NOMO-1 treated with dmso at 0.1 percent for 144 hours (cell line): ENCODE measurements around the gene OXSR1.
"Not testable (repeated sequence)": the region's sequence is repeated elsewhere in the genome, so short reads cannot be mapped to it uniquely, and the experiment has no call there.

Source experiments
- DNase-seq: peaks from one replicate; lab custom pipeline; 2025; ENCODE audit not compliant: unreplicated experiment; lab: John Stamatoyannopoulos, UW

OXSR1 gene

DNA sequence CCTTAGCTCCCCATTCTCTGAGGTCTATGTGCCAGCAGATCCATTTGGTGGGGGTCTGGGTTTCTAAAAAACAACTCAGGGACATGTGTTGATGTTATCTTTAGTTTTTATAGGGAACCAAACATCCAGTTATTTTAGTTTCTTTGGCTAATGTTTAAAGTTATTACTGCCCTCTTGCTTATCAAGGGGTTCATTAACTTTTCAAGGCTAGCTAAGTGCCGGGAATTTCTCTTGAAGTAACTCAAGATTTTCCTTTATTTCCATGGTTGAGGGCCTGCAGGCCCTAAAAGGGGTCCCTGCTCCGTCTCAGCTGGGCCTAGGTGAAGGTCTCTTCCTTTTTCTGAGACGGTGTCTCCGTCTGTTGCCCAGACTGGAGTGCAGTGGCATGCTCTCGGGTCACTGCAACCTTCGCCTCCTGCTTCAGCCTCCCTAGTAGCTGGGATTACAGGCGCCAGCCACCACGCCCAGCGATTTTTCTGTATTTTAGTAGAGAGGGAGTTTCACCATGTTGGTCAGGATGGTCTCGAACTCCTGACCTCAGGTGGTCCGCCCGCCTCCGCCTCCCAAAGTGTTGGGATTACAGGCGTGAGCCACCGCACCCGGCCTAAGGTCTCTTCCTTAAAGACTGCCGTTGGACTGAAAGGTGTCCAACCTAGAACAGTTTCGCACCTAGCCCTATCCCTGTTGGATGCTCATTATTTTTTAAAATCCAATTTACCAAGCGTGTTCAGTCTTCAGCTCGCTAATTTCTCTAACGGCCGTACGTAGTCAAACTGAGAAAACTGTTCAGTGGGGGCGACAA lies 1.3 kb upstream of the OXSR1 start:
- no peak for DNase-seq

DNA sequence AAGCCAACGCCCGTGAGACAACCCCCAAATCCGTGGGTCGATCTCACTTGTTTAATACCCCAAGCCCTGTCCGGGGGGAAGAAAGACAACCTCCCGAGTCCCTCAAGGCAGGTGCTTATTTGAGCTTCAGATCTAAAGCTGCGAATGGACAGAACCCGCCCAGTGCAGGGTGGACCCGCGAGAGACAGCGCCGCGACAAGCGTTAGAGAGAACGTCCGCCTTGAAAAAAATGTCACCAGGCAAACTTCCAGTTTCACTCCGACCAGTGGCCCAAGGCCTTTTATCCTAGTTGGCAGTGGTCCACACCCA lies 740 bp upstream of the OXSR1 start:
- no peak for DNase-seq

DNA sequence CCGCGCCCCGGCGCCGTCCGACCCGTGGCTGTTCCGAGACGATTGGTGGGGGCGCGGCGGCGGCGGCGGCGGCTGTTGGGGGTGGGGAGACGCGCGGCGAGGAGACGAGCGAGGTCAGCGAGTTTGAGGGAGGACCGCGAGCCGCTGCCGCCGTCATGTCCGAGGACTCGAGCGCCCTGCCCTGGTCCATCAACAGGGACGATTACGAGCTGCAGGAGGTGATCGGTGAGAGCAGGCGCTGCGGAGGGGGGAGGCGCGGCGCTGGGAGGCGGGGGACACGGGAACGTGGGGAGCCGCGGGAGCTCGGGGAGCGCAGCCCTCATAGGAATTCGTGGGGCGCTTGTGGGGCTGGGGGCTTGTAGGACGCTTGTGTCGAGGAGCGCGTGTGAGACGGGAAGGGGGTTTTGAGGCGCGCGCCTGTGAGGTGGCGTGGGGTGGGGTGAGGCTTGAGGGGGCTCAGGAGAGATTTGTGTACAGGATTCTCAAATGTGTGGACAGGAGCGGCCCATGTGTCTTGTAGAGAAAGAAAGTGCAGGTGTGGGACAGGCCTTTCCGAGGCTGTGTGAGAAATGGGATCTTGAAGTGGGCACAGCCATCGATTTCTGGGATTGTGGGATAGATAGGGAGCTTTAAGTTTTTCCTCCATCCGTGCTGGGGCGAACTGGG lies 518 bp downstream of the OXSR1 start:
- no peak for DNase-seq

DNA sequence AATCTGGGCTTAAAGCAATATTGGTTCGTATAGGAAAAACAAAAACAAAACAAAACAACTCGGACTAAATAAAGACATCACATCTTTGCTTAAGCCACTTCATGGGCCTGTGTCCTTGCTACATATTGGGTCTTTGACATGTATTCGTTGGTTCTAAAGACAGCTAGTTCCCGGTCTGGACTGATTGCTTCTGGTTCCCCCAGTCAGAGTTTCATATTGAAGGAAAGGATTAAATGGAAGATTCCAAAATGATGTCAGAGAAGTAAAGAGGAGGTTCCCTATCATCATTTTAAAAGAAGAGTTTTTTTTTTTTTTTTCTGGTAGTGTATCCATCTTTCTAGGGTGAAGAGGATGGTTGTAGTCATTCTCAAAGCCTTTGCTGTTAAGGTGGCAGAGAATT lies 2.3 kb downstream of the OXSR1 start:
- no peak for DNase-seq

DNA sequence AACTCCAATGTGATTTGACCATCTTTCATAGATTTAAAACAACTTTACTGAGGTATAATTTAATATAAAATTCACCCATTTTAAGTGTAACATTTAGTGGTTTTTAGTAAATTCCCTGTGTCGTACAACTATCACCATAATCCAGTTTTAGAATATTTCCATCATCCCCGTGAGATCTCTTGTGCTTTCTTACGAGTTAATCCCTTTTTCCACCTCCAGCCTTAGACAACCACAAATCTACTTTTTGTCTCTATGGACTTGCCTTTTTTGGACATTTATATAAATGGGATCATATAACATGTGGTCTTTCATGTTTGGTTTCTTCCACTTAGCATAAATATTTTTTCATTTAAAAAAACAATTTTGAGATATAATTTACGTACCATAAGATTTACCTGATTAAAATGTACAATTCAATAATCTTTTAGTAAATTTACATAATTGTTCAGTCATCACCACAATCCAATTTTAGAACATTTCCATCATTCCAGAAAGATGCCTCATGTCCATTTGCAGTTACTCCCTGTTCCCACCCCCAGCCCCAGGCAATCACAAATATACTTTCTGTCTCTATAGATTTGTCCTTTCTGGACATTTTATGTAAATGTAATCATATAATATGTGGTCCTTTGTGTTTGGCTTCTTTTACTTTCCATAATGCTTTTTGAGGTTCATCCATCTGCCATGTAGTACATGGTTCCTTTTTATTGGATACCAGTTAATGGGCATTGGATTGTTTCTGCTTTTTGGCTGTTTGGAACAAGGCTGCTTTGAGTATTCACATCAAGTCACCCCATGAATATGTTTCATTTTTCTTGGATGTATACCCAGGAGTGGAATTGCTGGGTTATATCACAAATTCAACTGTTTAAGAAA lies 3.1 kb downstream of the OXSR1 start:
- DNase-seq: no peak

DNA sequence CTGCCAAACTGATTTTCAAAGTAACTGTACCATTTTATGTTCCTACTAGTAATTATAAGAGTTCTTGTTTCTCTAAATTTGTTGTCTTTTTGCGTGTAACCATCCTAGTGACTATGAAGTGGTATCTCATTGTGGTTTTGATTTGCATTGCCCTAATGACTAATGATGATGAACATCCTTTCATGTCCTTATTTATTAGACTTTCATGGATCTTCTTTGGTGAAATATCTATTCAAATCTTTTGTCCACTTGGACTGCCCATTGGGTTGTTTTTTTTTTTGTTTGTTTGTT lies 3.6 kb downstream of the OXSR1 start:
- DNase-seq: no peak

DNA sequence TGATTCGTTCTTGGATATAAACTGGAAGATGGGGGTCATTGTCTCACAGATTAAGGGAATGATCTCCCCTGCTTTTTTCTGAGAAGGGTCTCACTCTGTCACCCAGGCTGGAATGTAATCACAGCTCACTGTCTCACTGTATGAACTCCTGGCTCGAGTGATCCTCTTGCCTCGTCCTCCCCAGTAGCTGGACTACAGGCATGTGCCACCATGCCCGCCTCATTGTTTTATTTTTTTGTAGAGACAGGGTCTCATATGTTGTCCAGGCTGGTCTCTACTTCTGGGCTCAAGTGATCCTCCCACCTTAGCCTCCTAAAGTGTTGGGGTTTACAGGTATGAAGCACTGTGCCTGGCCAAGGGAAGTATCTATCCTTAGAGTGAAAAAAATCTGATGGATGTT lies 5.4 kb downstream of the OXSR1 start:
- no peak for DNase-seq

DNA sequence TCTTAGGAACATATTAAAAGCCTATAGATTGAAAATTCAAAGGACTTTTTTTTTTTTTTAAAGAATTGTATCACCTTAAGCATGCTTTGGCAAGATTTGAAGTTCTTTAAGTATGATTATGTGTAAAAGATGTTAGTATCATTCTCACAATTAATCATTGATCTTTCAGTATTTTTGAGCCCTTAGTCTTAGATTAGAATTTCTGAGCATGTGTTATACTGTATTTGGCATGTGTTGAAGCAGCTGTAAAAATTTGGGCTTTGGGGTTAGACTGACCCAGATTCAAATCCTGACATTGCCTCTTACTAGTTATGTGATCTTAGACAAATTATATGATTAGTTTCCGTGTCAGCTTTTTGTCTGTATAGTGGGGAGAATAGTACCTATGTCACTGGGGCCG lies 6.3 kb downstream of the OXSR1 start:
- DNase-seq: no peak

DNA sequence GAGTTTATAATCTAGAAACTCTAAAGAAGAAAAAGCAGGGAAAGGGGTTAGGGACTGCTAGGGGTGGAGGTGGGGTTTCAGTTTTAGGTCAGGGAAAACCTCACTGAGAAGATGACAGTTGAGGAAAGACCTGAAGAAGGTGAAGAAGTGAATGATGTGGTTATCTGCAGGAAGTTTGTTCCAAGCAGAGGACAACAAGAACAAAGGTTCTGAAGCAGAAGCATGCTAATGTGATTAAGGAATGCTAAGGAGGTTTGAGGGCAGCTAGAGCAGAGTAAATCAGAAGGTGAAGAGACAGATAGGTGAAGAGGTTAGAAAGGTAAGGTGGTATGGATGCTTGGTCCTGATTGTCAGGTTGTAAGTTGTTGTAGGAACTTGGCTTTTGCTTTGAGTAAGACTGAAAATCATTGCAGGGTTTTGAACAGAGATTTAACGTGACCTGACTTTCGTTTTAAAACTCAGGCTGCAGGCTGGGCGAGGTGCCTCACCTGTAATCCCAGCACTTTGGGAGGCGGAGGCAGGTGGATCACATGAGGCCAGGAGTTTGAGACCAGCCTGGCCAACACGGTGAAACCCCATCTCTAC lies 8.6 kb downstream of the OXSR1 start:
- DNase-seq: no peak

DNA sequence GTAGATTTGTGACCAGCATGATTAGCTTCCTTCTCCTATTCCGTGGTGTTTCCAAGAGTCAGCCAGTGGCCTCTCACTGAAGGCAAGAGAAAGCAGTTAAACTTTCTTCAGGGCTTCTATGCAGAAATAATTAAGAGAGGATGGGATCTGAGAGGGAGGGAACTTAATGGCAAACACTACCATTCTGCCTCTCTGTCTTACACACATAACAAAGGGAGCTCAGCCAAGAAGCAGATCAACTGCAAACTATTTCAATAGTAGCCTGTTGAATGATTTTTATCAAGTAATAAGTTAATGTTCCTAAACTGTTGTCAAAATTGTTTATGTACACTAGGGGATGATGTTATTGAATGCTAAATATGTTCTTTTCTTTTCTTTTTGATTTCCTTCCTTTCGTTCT lies 11.8 kb downstream of the OXSR1 start:
- no peak for DNase-seq

DNA sequence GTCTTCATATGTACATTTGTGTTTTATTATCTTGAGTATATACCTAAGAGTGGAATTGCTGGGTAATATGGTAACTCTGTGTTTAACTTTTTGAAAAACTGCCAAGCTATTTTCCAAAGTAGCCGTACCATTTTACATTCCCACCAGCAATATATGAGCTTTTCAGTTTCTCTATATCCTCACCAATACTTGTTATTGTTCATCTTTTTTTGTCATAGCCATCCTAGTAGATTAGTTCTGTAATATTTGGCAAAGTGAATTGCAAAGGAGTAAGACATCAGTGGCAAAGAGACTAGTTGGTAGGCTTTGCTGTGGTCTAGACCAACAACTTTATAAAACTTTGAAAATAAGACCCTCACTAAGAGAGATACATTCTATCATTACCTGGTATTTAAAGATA lies 21.4 kb downstream of the OXSR1 start:
- DNase-seq: no peak

DNA sequence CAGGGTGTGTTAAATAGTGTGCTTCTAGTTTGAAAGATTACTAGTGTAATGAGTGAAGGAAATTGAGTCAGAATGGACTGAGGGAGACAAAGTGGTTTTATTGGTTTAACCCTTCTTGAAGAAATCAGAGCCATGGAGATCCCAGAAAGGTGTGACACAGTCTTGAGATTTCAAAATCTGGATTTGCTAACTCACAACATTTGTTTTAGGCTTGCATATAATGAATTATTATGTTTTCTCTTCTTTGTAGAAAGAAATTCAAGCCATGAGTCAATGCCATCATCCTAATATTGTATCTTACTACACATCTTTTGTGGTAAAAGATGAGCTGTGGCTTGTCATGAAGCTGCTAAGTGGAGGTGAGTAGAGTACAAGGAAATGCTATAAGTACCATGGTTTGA lies 25.1 kb downstream of the OXSR1 start:
- DNase-seq: no peak

DNA sequence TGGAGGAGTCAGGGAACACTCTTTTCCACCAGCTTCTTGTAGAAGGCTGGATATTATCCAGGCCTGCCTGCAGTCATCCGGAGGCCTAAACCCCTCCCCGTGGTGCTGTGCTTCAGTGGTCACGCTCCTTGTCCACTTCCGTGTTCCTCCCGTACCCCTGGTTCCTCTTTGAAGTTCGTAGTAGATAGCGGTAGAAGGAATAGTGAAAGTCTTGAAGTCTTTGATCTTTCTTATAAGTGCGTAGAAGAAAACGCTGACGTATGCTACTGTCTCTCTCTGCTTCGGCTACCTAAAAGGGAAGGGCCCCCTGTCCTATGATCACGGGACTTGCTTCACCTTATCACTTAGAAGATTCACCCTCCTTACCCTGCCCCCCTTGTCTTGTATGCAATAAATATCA lies 37.6 kb downstream of the OXSR1 start:
- not testable (repeated sequence) for DNase-seq

DNA sequence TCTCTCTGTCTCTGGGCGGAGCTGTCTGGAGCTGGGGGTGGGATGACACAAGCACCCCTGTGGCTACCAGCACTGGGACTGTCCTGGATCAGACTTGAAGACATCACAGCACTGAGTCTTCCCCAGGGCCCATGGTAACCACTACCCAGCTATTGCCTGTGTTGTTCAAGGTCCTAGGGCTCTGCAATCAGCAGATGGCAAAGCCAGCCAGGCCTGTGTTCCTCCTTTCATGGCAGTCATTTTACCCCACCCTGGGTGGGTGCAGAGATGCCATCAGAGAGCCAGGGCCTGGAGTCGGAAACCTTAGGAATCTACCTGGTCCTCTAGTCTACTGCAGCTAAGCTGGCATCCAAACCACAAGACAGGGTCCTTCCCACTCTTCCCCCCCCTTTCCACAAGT lies 38.4 kb downstream of the OXSR1 start:
- no peak for DNase-seq

DNA sequence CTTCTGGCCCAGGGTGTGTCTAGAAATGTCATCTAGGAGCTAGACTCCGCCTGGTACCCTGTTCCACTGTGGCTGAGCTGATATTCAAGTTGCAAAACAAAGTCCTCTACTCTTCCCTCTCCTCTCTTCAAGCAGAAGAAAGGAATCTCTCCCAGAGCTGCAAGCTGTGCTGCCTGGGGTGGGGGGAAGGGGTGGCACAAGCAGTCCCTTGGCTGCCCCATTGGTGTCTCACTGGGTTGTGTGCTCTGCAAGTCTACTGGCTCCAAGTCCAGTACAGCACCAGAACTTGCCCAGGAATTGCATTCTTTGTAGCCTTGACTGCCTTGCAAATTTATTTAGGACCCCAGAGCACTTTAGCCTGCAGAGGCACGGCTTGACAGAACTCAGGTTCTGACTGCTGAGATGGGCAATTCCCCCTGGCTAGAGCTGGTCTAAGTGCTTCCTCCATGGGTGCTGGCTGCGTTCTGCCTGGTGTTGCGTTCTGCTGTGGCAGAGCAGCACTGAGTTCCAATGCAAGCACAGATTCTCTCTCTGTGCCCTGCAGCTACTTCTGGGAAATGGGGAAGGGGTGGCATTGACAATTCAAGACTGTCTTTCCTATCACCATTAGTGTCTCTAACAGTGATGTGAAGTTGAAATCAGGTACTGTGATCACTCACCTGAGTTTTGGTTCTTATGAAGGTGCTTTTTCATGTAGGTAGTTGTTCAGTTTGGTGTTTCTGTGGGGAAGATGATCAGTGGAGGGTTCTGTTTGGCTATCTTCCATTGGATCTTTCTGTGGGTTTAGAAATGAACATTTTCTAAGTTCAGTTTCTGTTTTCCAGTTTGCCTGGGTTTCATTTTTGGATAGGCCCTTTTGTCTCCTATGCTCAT lies 39.5 kb downstream of the OXSR1 start:
- no peak for DNase-seq

DNA sequence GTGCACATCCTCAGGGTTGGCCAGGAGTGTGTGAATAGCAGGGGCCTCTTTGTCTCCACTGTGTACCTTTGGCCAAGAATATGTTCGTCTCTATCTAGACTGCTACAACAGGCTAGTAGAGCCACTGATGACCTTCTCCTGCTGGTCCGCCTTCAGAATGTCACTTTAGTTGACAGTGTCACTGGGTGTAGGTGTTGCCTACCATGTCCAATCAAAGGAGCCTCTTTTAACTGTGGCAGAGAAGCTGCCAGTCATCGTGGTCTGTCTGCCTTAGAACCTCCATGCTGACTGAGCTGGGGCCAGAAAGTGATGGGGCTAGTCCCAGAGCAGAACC lies 40.1 kb downstream of the OXSR1 start:
- DNase-seq: no peak

DNA sequence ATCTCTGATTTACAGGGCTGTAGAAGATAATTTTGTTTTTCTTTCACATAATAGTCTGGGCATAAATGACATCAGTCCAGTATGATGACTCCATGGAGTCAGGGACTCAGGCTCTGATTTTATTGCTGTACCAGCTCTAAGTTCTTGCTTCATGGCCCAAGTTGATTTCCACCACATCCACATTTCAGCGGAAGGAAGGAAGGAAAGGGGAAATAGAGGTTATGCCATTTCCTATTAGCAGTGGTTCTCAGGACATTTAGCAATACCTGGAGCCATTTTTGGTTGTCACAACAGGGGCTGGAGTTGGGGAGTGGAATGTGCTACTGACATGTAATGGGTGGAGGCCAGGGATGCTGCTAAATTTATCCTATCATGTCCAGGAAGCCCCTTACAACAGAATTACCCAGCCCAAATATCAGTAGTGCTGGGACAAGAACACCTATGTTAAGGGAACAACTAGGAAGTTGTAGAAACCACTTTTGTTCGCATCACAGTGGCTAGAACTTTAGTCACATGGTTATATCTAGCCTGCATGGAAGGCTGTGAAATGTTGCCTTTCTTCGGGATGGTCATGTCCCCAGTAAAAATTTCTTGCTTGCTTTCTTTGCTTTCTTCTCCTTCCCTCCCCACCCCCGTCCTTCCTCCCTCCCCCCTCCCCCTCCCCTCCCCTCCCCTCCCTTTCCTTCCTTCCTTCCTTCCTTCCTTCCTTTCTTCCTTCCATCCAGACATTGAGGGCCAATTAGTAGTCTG lies 42.1 kb downstream of the OXSR1 start:
- no peak for DNase-seq

DNA sequence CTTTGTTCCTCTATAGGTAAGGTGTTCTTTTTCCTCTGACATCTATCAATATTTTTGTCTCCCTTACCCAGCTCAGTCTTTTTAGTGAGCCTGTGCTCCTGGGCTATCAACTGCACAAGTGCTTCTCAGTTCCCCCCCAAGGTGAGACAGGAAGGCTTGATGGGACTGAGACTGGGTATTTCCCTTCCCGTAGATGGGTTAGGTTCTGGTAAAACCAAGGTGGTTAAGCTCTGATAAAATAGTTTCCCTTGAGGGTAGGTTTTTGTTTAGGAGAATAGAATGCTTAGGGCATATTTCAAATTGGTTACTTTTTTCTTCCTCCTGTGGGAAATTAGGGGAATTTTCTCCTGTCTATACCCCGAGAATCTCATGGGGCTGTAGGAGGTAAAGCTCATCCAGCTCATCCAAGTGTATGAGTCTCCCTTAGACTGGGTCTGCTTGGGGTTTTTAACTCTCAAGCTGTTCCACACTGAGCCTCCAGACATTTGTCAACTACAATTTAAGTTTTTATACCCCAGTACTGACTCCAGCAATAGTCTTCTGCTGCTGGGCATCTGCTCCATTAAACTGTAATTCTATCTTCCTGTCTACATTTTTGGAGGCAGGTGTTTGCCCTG lies 44.9 kb downstream of the OXSR1 start:
- DNase-seq: no peak

DNA sequence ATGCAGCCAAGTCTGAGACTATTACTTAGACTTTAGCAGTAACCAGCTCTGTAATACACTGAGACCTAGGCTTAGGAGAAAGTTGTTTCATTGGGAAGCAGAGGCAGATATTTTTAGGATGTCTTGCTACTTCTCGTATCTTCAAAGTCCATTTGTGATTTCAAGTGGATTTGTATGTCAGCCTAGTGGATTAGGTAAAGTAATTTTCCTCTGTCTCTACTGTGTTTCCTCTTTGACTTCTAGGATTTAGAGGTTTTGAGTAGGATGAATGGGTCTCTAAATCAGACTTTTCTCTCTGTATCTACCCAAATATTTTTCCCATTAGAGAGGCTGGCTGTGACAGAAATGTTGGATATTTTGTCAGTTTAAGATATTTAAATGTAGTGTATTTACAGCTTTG lies 46.8 kb downstream of the OXSR1 start:
- DNase-seq: no peak

DNA sequence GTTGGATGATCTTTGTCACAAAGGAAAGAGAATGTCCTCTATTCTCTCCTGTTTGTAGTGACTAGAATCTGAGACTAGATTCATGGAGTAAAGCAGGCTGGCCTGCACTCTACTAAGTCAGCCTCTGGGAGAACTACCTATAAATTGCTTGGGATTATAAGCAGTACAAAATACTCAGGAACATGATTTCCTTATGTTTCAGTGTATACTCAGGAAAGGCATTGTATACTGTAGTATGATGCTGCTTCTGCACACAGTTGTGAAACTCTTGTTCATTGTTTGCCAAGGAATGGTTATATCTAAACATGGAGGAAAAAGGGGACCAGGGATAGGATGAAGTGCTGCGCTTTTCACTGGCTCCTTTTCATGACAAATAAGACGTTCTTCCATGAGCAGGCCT lies 49.2 kb downstream of the OXSR1 start:
- no peak for DNase-seq
